HEK293 (cell line): ENCODE results near the gene NNT.
"Not testable (repeated sequence)": the region's sequence is repeated elsewhere in the genome, so short reads cannot be mapped to it uniquely, and the experiment has no call there.

Experiments
- CTCF ChIA-PET: fragments of 350-600 bp; formaldehyde crosslinking; extraction: SDS; loops from one replicate; lab custom pipeline; 2021; ENCODE audit warnings: antibody characterized with exemption; lab: Yijun Ruan, JAX
- POLR2A ChIA-PET: fragments of 300-600 bp; formaldehyde crosslinking; extraction: SDS; loops from one replicate; lab custom pipeline; 2020; ENCODE audit warnings: antibody characterized with exemption, inconsistent platforms; lab: Yijun Ruan, JAX
- H3K27ac ChIP-seq: fragments of 200-500 bp; sonication (Bioruptor generic); 2 replicates; pipeline ENCODE4 v1.5.1; 2014; ENCODE audit warnings: low read depth, low read length, control low read depth, inconsistent platforms; ENCODE audit errors: extremely low read depth
- H3K36me3 ChIP-seq, 2 experiments: fragments of 200-500 bp in 1 of 2; sonication (Bioruptor generic) in 1 of 2; 1 replicate in 1 of 2; 2 replicates in 1 of 2; pipeline ENCODE4 v1.5.1; 2014 to 2017; ENCODE audit warnings: inconsistent platforms in 2 of 2, low read length in 2 of 2; ENCODE audit not compliant: control insufficient read depth in 2 of 2, insufficient read depth in 1 of 2
- H3K4me1 ChIP-seq: fragments of 200-500 bp; sonication (Bioruptor generic); 2 replicates; pipeline ENCODE4 v1.5.1; 2014; ENCODE audit warnings: mild to moderate bottlenecking, low read length, inconsistent platforms; ENCODE audit not compliant: control insufficient read depth, insufficient read depth
- H3K4me3 ChIP-seq: 2 replicates; pipeline ENCODE4 v1.5.1; 2011; ENCODE audit warnings: low read depth, mild to moderate bottlenecking, control low read depth, low read length, moderate library complexity
- H3K9me3 ChIP-seq: fragments of 200-500 bp; sonication (Bioruptor generic); 2 replicates; pipeline ENCODE4 v1.5.1; 2014; ENCODE audit warnings: low read depth, low read length, inconsistent platforms; ENCODE audit not compliant: control insufficient read depth, insufficient read depth
- HOXC10 ChIP-seq: sonication (generic); formaldehyde crosslinking; IDR thresholded peaks from 2 replicates; pipeline ENCODE4 v1.8.1; 2023; ENCODE audit warnings: mild to moderate bottlenecking, missing genetic modification reagents
- RBAK ChIP-seq: fragments of 450-650 bp; formaldehyde crosslinking; IDR thresholded peaks from 2 replicates; pipeline ENCODE4 v1.5.1; 2016; ENCODE audit warnings: missing biosample characterization, missing genetic modification characterization
- ZBTB7A ChIP-seq: fragments of 450-650 bp; formaldehyde crosslinking; IDR thresholded peaks from 2 replicates; pipeline ENCODE4 v1.5.1; 2016; ENCODE audit warnings: low read depth, missing biosample characterization, missing genetic modification characterization
- ZNF19 ChIP-seq: fragments of 450-650 bp; formaldehyde crosslinking; IDR thresholded peaks from 2 replicates; pipeline ENCODE4; 2016; ENCODE audit warnings: missing biosample characterization, missing genetic modification characterization, low read depth
- ZNF202 ChIP-seq: fragments of 450-650 bp; formaldehyde crosslinking; IDR thresholded peaks from 2 replicates; pipeline ENCODE4 v1.5.1; 2016; ENCODE audit warnings: missing biosample characterization, missing genetic modification characterization, borderline replicate concordance
- ZNF221 ChIP-seq: fragments of 450-650 bp; formaldehyde crosslinking; IDR thresholded peaks from 2 replicates; pipeline ENCODE4 v1.5.1; 2017; ENCODE audit warnings: missing biosample characterization, missing genetic modification characterization, borderline replicate concordance
- ZNF510 ChIP-seq: fragments of 450-650 bp; formaldehyde crosslinking; IDR thresholded peaks from 2 replicates; pipeline ENCODE4 v1.5.1; 2018; ENCODE audit warnings: mild to moderate bottlenecking, missing genetic modification characterization, missing biosample characterization; ENCODE audit not compliant: insufficient replicate concordance
- ZNF514 ChIP-seq: fragments of 450-650 bp; formaldehyde crosslinking; IDR thresholded peaks from 2 replicates; pipeline ENCODE4 v1.5.1; 2016; ENCODE audit warnings: missing biosample characterization, missing genetic modification characterization
- ZNF529 ChIP-seq: fragments of 450-650 bp; formaldehyde crosslinking; IDR thresholded peaks from 2 replicates; pipeline ENCODE4 v1.5.1; 2017; ENCODE audit warnings: missing genetic modification characterization, missing biosample characterization; ENCODE audit not compliant: insufficient replicate concordance
- ZNF548 ChIP-seq: fragments of 450-650 bp; formaldehyde crosslinking; IDR thresholded peaks from 2 replicates; pipeline ENCODE4 v1.5.1; 2016; ENCODE audit warnings: missing biosample characterization, missing genetic modification characterization
- ZNF555 ChIP-seq: fragments of 450-650 bp; formaldehyde crosslinking; conservative IDR thresholded peaks from 2 replicates; pipeline ENCODE4 v1.5.1; 2017; ENCODE audit warnings: missing biosample characterization, mild to moderate bottlenecking, missing genetic modification characterization, inconsistent platforms
- ZNF660 ChIP-seq: fragments of 450-650 bp; IDR thresholded peaks from 2 replicates; pipeline ENCODE4 v1.5.1; 2018; ENCODE audit warnings: missing biosample characterization, mild to moderate bottlenecking, missing genetic modification characterization
- ZNF792 ChIP-seq: fragments of 450-650 bp; formaldehyde crosslinking; IDR thresholded peaks from 2 replicates; pipeline ENCODE4 v1.5.1; 2016; ENCODE audit warnings: missing biosample characterization, missing genetic modification characterization
- ZSCAN30 ChIP-seq: fragments of 450-650 bp; IDR thresholded peaks from 2 replicates; pipeline ENCODE4 v1.5.1; 2018; ENCODE audit warnings: missing biosample characterization, mild to moderate bottlenecking, missing genetic modification characterization, moderate library complexity
- TF ChIP-seq, protein P1 (sequence below): fragments of 450-650 bp; IDR thresholded peaks from 2 replicates; pipeline ENCODE4 v1.5.1; 2018; ENCODE audit warnings: missing biosample characterization, missing genetic modification characterization
- TF ChIP-seq, protein P2 (sequence below): fragments of 450-650 bp; formaldehyde crosslinking; IDR thresholded peaks from 2 replicates; pipeline ENCODE4 v1.5.1; 2016; ENCODE audit warnings: missing biosample characterization, missing genetic modification characterization, low read depth
- TF ChIP-seq, protein P3 (sequence below): fragments of 450-650 bp; formaldehyde crosslinking; IDR thresholded peaks from 2 replicates; pipeline ENCODE4 v1.5.1; 2016; ENCODE audit warnings: missing biosample characterization, missing genetic modification characterization
- TF ChIP-seq, protein P4 (sequence below): fragments of 450-650 bp; formaldehyde crosslinking; IDR thresholded peaks from 2 replicates; pipeline ENCODE4 v1.5.1; 2016; ENCODE audit warnings: missing biosample characterization, missing genetic modification characterization

The NNT gene

DNA sequence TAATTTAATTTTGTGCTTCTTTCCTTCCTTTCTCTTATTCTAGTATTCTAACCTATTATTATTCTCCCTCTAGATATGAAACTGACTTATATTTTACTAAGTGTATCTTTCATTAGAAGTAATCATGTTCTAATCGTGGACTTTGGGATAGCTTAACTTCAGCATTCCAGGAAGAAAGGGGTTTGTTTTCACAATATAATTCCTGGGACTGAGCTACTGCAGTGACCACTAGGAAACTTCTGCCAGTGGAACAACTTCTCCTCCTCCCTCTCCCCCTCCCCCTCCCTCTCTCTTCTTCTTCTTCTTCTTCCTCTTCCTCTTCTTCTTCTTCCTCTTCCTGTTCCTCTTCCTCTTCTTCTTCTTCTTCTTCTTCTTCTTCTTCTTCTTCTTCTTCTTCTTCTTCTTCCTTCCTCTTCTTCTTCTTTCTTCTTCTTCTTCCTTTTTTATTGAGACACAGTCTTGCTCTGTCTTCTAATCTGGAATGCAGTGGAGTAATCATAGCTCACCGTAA, 127.9 kb downstream of the NNT start:
- Histone ChIP-seq H3K27ac (no peak overlapping the region), H3K36me3 (no peaks in the 10 kb centered on the region), H3K4me1 (no peaks in the 10 kb centered on the region), H3K4me3 (no peak overlapping the region), H3K9me3 (no peaks in the 10 kb centered on the region)
- ChIA-PET POLR2A (no interaction called here), CTCF (interaction anchor here (0.6 to 6.5 kb wide), 13 partner anchors 17 to 605 kb away, joined by 3 to 44 read pairs (median 4); no protein-coding TSS in a partner anchor)
- no peak for TF ChIP-seq ZNF19 (tag by site-specific recombination)
- TF ChIP-seq, protein P1, sequence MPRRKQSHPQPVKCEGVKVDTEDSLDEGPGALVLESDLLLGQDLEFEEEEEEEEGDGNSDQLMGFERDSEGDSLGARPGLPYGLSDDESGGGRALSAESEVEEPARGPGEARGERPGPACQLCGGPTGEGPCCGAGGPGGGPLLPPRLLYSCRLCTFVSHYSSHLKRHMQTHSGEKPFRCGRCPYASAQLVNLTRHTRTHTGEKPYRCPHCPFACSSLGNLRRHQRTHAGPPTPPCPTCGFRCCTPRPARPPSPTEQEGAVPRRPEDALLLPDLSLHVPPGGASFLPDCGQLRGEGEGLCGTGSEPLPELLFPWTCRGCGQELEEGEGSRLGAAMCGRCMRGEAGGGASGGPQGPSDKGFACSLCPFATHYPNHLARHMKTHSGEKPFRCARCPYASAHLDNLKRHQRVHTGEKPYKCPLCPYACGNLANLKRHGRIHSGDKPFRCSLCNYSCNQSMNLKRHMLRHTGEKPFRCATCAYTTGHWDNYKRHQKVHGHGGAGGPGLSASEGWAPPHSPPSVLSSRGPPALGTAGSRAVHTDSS (tag by site-specific recombination), result peak; percentile 84

DNA sequence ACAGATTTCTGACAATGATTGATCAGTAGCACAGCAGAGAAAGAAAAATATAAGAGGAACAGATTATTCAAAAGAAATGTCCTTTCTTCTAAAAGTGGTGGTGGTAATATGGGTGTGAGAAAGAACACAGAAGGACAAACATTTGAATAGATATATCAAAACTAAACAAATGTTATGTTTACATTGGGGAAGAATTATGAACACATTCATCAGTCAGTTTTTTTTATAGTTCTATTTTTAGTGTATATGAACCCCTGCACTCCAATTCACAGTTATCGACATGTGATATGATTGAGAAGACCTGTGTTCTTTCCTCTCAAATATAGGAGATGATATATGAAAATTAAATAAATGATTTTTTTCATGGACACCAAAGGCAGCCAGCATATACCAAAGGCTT, 128.6 kb downstream of the NNT start:
- ChIA-PET POLR2A (no interaction called here), CTCF (interaction anchor here (0.7 to 6.5 kb wide), 4 partner anchors 23 to 600 kb away, joined by 3 to 44 read pairs (median 12); no protein-coding TSS in a partner anchor)
- TF ChIP-seq, protein P2, sequence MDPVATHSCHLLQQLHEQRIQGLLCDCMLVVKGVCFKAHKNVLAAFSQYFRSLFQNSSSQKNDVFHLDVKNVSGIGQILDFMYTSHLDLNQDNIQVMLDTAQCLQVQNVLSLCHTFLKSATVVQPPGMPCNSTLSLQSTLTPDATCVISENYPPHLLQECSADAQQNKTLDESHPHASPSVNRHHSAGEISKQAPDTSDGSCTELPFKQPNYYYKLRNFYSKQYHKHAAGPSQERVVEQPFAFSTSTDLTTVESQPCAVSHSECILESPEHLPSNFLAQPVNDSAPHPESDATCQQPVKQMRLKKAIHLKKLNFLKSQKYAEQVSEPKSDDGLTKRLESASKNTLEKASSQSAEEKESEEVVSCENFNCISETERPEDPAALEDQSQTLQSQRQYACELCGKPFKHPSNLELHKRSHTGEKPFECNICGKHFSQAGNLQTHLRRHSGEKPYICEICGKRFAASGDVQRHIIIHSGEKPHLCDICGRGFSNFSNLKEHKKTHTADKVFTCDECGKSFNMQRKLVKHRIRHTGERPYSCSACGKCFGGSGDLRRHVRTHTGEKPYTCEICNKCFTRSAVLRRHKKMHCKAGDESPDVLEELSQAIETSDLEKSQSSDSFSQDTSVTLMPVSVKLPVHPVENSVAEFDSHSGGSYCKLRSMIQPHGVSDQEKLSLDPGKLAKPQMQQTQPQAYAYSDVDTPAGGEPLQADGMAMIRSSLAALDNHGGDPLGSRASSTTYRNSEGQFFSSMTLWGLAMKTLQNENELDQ (tag by site-specific recombination), result no peak
- TF ChIP-seq ZNF660 (no peak), ZNF221 (tag by site-specific recombination) (no peak), ZNF548 (tag by site-specific recombination) (no peak), ZNF202 (no peak), HOXC10 (CRISPR knock-in tag) (no peak), RBAK (tag by site-specific recombination) (no peak), ZNF514 (tag by site-specific recombination) (no peak), ZNF792 (tag by site-specific recombination) (no peak), ZNF510 (tag by site-specific recombination) (no peak), ZBTB7A (tag by site-specific recombination) (no peak), ZNF529 (tag by site-specific recombination) (no peak), ZNF555 (tag by site-specific recombination) (no peak), ZSCAN30 (tag by site-specific recombination) (no peak)
- TF ChIP-seq, protein P3, sequence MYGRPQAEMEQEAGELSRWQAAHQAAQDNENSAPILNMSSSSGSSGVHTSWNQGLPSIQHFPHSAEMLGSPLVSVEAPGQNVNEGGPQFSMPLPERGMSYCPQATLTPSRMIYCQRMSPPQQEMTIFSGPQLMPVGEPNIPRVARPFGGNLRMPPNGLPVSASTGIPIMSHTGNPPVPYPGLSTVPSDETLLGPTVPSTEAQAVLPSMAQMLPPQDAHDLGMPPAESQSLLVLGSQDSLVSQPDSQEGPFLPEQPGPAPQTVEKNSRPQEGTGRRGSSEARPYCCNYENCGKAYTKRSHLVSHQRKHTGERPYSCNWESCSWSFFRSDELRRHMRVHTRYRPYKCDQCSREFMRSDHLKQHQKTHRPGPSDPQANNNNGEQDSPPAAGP (tag by site-specific recombination), result no peak
- TF ChIP-seq, protein P4, sequence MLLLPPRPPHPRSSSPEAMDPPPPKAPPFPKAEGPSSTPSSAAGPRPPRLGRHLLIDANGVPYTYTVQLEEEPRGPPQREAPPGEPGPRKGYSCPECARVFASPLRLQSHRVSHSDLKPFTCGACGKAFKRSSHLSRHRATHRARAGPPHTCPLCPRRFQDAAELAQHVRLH, result no peak
- Histone ChIP-seq H3K36me3 (no peaks in the 10 kb centered on the region), H3K27ac (no peak overlapping the region), H3K4me3 (no peak overlapping the region), H3K9me3 (no peaks in the 10 kb centered on the region), H3K4me1 (no peaks in the 10 kb centered on the region)

DNA sequence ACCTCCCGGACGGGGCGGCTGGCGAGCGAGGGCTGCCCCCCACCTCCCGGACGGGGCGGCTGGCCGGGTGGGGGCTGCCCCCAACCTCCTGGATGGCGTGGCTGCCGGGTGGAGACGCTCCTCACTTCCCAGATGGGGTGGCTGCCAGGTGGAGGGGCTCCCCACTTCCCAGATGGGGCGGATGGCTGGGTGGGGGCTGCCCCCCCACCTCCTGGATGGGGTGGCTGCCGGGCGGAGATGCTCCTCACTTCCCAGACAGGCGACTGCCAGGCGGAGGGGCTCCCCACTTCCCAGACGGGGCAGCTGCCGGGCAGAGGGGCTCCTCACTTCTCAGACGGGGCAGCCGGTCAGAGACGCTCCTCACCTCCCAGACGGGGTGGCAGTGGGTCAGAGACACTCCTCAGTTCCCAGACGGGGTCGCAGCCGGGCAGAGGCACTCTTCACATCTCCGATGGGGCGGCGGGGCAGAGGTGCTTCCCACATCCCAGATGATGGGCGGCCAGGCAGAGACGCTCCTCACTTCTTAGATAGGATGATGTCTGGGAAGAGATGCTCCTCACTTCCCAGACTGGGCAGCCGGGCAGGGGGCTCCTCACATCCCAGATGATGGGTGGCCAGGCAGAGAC, 143.1 kb downstream of the NNT start:
- H3K9me3 ChIP-seq, POLR2A ChIA-PET, H3K4me1 ChIP-seq, H3K4me3 ChIP-seq, H3K27ac ChIP-seq, CTCF ChIA-PET, H3K36me3 ChIP-seq: not testable (repeated sequence)
